ENCODE data around the gene LPCAT1.

GRCh38 chr5:1524481-1524798 is 680 bp upstream of the LPCAT1 start:
- TF ChIP-seq CTCF (IDR thresholded peaks at IDR 0.05) (no peak), POLR2A (IDR thresholded peaks at IDR 0.05) (no peak)
